Endodermal cell (in vitro differentiated cells): ENCODE results near the gene VMP1. TPM values are rescaled to one million over a fixed set of nuclear protein-coding genes. Genes with fewer than 3 reads are reported as not detected.

ENCODE experiments used
- DNase-seq: peaks from one replicate; pipeline ENCODE4 v3.0.0-alpha.2; 2017
- H3K27ac ChIP-seq: 2 replicates; pipeline ENCODE4 v1.5.1; 2013; ENCODE audit warnings: mild to moderate bottlenecking, low read depth, low read length, moderate library complexity
- H3K27me3 ChIP-seq: 2 replicates; pipeline ENCODE4 v1.6.1; 2013; ENCODE audit warnings: mild to moderate bottlenecking, low read length, moderate library complexity; ENCODE audit not compliant: insufficient read depth, control insufficient read depth, poor library complexity, severe bottlenecking
- H3K36me3 ChIP-seq: 2 replicates; pipeline ENCODE4 v1.7.0; 2013; ENCODE audit warnings: mild to moderate bottlenecking, low read length, moderate library complexity; ENCODE audit not compliant: control insufficient read depth, insufficient read depth
- H3K4me1 ChIP-seq: one replicate; pipeline ENCODE4 v1.7.0; 2013; ENCODE audit warnings: low read length; ENCODE audit not compliant: control insufficient read depth, insufficient read depth
- H3K4me3 ChIP-seq: 2 replicates; pipeline ENCODE4 v1.5.1; 2013; ENCODE audit warnings: mild to moderate bottlenecking, low read length, moderate library complexity
- H3K9ac ChIP-seq: 2 replicates; pipeline ENCODE4 v1.6.1; 2013; ENCODE audit warnings: mild to moderate bottlenecking, low read length, moderate library complexity; ENCODE audit not compliant: poor library complexity, severe bottlenecking; ENCODE audit errors: extremely low read depth
- H3K9me3 ChIP-seq: 2 replicates; pipeline ENCODE4 v1.6.1; 2013; ENCODE audit warnings: mild to moderate bottlenecking, low read length, moderate library complexity; ENCODE audit not compliant: control insufficient read depth
- H3K27ac Mint-ChIP-seq: 2 replicates; pipeline ENCODE4 v1.8.0; 2020; ENCODE audit warnings: mixed read lengths
- H3K27me3 Mint-ChIP-seq: 2 replicates; pipeline ENCODE4 v1.8.0; 2021; ENCODE audit warnings: mild to moderate bottlenecking, mixed read lengths; ENCODE audit not compliant: insufficient read depth
- H3K36me3 Mint-ChIP-seq: 2 replicates; pipeline ENCODE4 v1.8.0; 2020; ENCODE audit warnings: low read depth, mixed read lengths
- H3K4me1 Mint-ChIP-seq: 2 replicates; pipeline ENCODE4 v1.8.0; 2020; ENCODE audit warnings: mixed read lengths
- H3K4me3 Mint-ChIP-seq: 2 replicates; pipeline ENCODE4 v1.8.0; 2020; ENCODE audit warnings: mild to moderate bottlenecking, moderate library complexity, mixed read lengths
- H3K9me3 Mint-ChIP-seq: 2 replicates; pipeline ENCODE4 v1.8.0; 2020; ENCODE audit warnings: mild to moderate bottlenecking, mixed read lengths
- CTCF ChIP-seq: fragments of 200-600 bp; sonication (generic); conservative IDR thresholded peaks from 2 replicates; pipeline ENCODE4 v1.5.0; 2021; ENCODE audit warnings: antibody characterized with exemption, mild to moderate bottlenecking
- WGBS, 2 experiments: methylation state at CpG; one replicate each; pipeline versions ENCODE4 v1.1.5 to v1.1.7; 2013; ENCODE audit warnings: missing lambda C conversion rate in 2 of 2, mixed read lengths in 1 of 2; ENCODE audit not compliant: insufficient coverage in 1 of 2, insufficient read length in 1 of 2; 5-methylcytosine and 5-hydroxymethylcytosine counted together
- total RNA-seq, 2 donors: library from RNA; stranded (reverse); fragmentation: NEBNext Ultra II Directional in 1 of 2; extraction: Animal tissue kit (Norgen Biotek cat#: 25700) in 1 of 2; gene quantifications; 2 replicates in 1 of 2; 3 replicates in 1 of 2; pipeline ENCODE4 v1.2.1, GENCODE V29; 2021

Gene VMP1
- total RNA-seq, 2 donors from 2014 or later, result 67.9 to 69.9 TPM

- Mint-ChIP-seq H3K27ac (peak overlapping the region; percentile 16), H3K27me3 (no peaks in the 10 kb centered on the region), H3K9me3 (no peaks in the 10 kb centered on the region), H3K4me3 (no peak overlapping the region), H3K4me1 (no peaks in the 10 kb centered on the region), H3K36me3 (peaks cover 69% of the 10 kb centered on the region)
- 90 to 92% methylated on average over 1 of the region's 1 CpG for WGBS, 2 experiments
- H3K27me3 ChIP-seq, result no peaks in the 10 kb centered on the region
- no peak overlapping the region for H3K27ac ChIP-seq
- H3K4me1 ChIP-seq, result no peaks in the 10 kb centered on the region
- H3K36me3 ChIP-seq, result peaks cover 99% of the 10 kb centered on the region
- H3K9me3 ChIP-seq, result no peaks in the 10 kb centered on the region
- H3K4me3 ChIP-seq, result no peak overlapping the region
- H3K9ac ChIP-seq, result no peak overlapping the region
- no peak for TF ChIP-seq CTCF
- DNase-seq, result no peak
These were observed 32.2 kb upstream of the VMP1 start for GRCh38 chr17:59675231-59675630.

GRCh38 chr17:59676716-59677115 lies 30.7 kb upstream of the VMP1 start:
- Mint-ChIP-seq H3K36me3 (peaks cover 70% of the 10 kb centered on the region), H3K4me3 (no peak overlapping the region), H3K4me1 (no peaks in the 10 kb centered on the region), H3K9me3 (no peaks in the 10 kb centered on the region), H3K27ac (no peak overlapping the region), H3K27me3 (no peaks in the 10 kb centered on the region)
- Histone ChIP-seq H3K4me1 (no peaks in the 10 kb centered on the region), H3K27ac (no peak overlapping the region), H3K27me3 (no peaks in the 10 kb centered on the region), H3K9me3 (no peaks in the 10 kb centered on the region), H3K36me3 (peaks cover 99% of the 10 kb centered on the region), H3K9ac (no peak overlapping the region), H3K4me3 (no peak overlapping the region)
- WGBS, 2 experiments, result 91 to 97% methylated on average over 5 to 7 of the region's 7 CpGs
- TF ChIP-seq CTCF, result no peak
- no peak for DNase-seq

- 20 to 71% methylated on average over 1 to 2 of the region's 2 CpGs for WGBS, 2 experiments
- TF ChIP-seq CTCF, result no peak
- Histone ChIP-seq H3K36me3 (peaks cover 100% of the 10 kb centered on the region), H3K4me3 (no peak overlapping the region), H3K9me3 (no peaks in the 10 kb centered on the region), H3K4me1 (no peaks in the 10 kb centered on the region), H3K9ac (no peak overlapping the region), H3K27ac (no peak overlapping the region), H3K27me3 (no peaks in the 10 kb centered on the region)
- H3K4me1 Mint-ChIP-seq, result no peaks in the 10 kb centered on the region
- H3K9me3 Mint-ChIP-seq, result no peaks in the 10 kb centered on the region
- peak overlapping the region; percentile 44 for H3K27ac Mint-ChIP-seq
- H3K27me3 Mint-ChIP-seq, result no peaks in the 10 kb centered on the region
- H3K4me3 Mint-ChIP-seq, result no peak overlapping the region
- no peak for DNase-seq
- peaks cover 82% of the 10 kb centered on the region for H3K36me3 Mint-ChIP-seq
These were observed 28.5 kb upstream of the VMP1 start for GRCh38 chr17:59678918-59679317.
